A673 (cell line): ENCODE data around the gene KCNC3.

Experiments
- EZH2 ChIP-seq: fragments of 200-600 bp; sonication (generic); IDR thresholded peaks from 2 replicates; pipeline ENCODE4 v1.6.1; 2017; ENCODE audit warnings: borderline replicate concordance, low read depth, mild to moderate bottlenecking, mixed read lengths, antibody characterized with exemption, low read length; ENCODE audit not compliant: poor library complexity, severe bottlenecking
- TF ChIP-seq, protein P1 (sequence below): fragments of 300-800, 200-600 bp; sonication (generic); conservative IDR thresholded peaks from 2 replicates; pipeline ENCODE4 v1.5.1; 2017; ENCODE audit warnings: low read depth, mild to moderate bottlenecking, antibody characterized with exemption, low read length, moderate library complexity, mixed read lengths

DNA sequence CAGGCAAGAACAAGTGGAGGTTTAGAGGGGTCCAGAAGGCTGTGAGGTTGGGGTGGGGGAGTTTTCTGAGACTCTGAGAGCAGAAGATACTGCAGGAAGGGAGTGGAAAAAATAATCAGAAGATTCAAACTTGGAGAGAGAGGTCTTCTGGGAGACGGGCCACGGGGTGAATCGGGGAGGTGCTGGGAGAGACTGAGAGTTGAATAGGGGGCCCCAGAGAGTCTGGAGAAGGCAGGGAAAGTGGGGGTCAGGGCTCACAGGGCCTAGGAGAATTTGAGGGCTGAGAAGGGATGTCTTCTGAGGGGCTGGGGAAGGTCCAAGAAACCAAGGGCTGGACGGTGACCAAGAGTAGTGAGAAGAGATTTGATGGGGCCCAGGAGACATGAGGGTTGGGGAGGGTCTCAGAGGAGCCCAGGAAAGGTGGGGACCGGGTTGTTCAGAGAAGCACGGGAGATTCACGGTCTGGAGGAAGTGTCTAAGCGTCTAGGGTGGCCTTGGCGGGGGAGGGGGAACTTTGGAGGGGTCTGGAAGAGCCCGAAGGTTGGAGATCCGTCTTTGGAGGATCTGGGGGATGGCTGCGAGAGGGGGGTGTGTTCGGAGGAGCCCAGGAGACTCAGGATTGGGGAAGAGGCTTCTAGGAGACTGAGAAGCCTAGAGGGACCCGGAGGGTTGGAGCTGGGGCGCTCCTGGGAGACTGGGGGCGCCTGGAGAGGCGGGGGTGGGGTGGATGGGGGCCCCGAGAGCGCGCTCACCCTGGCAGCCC, 1.5 kb downstream of the KCNC3 start:
- TF ChIP-seq, protein P1, sequence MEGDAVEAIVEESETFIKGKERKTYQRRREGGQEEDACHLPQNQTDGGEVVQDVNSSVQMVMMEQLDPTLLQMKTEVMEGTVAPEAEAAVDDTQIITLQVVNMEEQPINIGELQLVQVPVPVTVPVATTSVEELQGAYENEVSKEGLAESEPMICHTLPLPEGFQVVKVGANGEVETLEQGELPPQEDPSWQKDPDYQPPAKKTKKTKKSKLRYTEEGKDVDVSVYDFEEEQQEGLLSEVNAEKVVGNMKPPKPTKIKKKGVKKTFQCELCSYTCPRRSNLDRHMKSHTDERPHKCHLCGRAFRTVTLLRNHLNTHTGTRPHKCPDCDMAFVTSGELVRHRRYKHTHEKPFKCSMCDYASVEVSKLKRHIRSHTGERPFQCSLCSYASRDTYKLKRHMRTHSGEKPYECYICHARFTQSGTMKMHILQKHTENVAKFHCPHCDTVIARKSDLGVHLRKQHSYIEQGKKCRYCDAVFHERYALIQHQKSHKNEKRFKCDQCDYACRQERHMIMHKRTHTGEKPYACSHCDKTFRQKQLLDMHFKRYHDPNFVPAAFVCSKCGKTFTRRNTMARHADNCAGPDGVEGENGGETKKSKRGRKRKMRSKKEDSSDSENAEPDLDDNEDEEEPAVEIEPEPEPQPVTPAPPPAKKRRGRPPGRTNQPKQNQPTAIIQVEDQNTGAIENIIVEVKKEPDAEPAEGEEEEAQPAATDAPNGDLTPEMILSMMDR, result 0 out of 2 replicates have a peak, but pooled peaks have one; percentile 10
- TF ChIP-seq EZH2, result no peak
